HG03469 (cell line): ENCODE results near the gene FNBP1.
A peak's percentile ranks its signal among the peaks of the same experiment; 100 is the strongest.
"Not testable (repeated sequence)": the region's sequence is repeated elsewhere in the genome, so short reads cannot be mapped to it uniquely, and the experiment has no call there.

Experiments
- ATAC-seq: cut with Tn5 transposase; IDR thresholded peaks from one replicate; pipeline ENCODE4 v1.9.1; 2021; ENCODE audit warnings: mild to moderate bottlenecking, moderate library complexity, moderate number of reproducible peaks; ENCODE audit not compliant: unreplicated experiment

FNBP1 gene

GRCh38 chr9:129899620-129900019, 143.4 kb downstream of the FNBP1 start:
- ATAC-seq: no peak

GRCh38 chr9:129898185-129898584, 144.8 kb downstream of the FNBP1 start:
- ATAC-seq: no peak

GRCh38 chr9:129897263-129897662, 145.7 kb downstream of the FNBP1 start:
- ATAC-seq: no peak

GRCh38 chr9:129895376-129896268, 147.4 kb downstream of the FNBP1 start:
- no peak for ATAC-seq

GRCh38 chr9:129894120-129894823, 148.7 kb downstream of the FNBP1 start:
- ATAC-seq: no peak

GRCh38 chr9:129891569-129891968, 151.4 kb downstream of the FNBP1 start:
- no peak for ATAC-seq

- not testable (repeated sequence) for ATAC-seq
Observed at GRCh38 chr9:129890718-129891299, 152.2 kb downstream of the FNBP1 start.

GRCh38 chr9:129889941-129890717, 152.9 kb downstream of the FNBP1 start:
- ATAC-seq: no peak

GRCh38 chr9:129889122-129889940, 153.7 kb downstream of the FNBP1 start:
- no peak for ATAC-seq

- peak; percentile 34 for ATAC-seq
Observed at GRCh38 chr9:129888293-129889121, 154.5 kb downstream of the FNBP1 start.

- ATAC-seq: no peak
Observed at GRCh38 chr9:129887334-129888292, 155.4 kb downstream of the FNBP1 start.

GRCh38 chr9:129886226-129887174, 156.5 kb downstream of the FNBP1 start:
- ATAC-seq: no peak

GRCh38 chr9:129885670-129886106, 157.3 kb downstream of the FNBP1 start:
- no peak for ATAC-seq

GRCh38 chr9:129885018-129885669, 157.8 kb downstream of the FNBP1 start:
- ATAC-seq: no peak

GRCh38 chr9:129884220-129885017, 158.6 kb downstream of the FNBP1 start:
- peak; percentile 32 for ATAC-seq
